H54 (cell line): ENCODE measurements around the gene GULP1.
"Not testable (repeated sequence)": the region's sequence is repeated elsewhere in the genome, so short reads cannot be mapped to it uniquely, and the experiment has no call there.

Source experiments
- DNase-seq: peaks from one replicate; pipeline ENCODE4 v3.0.0; 2011; ENCODE audit warnings: low spot score, mixed read lengths; ENCODE audit not compliant: insufficient read length
- FAIRE-seq: peaks from 3 replicates; lab custom pipeline; 2011; peaks lifted over from hg19 to GRCh38; lab: Jason Lieb, UNC
- POLR2A ChIP-seq: IDR thresholded peaks from 2 replicates; pipeline ENCODE4 v1.6.1; 2011; ENCODE audit warnings: low read depth, mild to moderate bottlenecking, low read length

GULP1 gene

GRCh38 chr2:188278388-188279092 is 13.1 kb upstream of the GULP1 start:
- no peak for TF ChIP-seq POLR2A
- DNase-seq (no peak), FAIRE-seq (no peak)

- FAIRE-seq: no peak
- no peak for TF ChIP-seq POLR2A
- no peak for DNase-seq
These were observed 12.6 kb upstream of the GULP1 start for GRCh38 chr2:188279093-188279445.

GRCh38 chr2:188280811-188281222 is 10.9 kb upstream of the GULP1 start:
- FAIRE-seq: no peak
- no peak for DNase-seq
- no peak for TF ChIP-seq POLR2A

- no peak for DNase-seq
- FAIRE-seq: no peak
- no peak for TF ChIP-seq POLR2A
These were observed 8.8 kb upstream of the GULP1 start for GRCh38 chr2:188282907-188283306.

GRCh38 chr2:188284251-188284650 is 7.4 kb upstream of the GULP1 start:
- FAIRE-seq, DNase-seq: not testable (repeated sequence)

GRCh38 chr2:188285049-188285448 is 6.6 kb upstream of the GULP1 start:
- FAIRE-seq (no peak), DNase-seq (no peak)
- TF ChIP-seq POLR2A: no peak

GRCh38 chr2:188285774-188286173 is 5.9 kb upstream of the GULP1 start:
- DNase-seq (no peak), FAIRE-seq (no peak)
- no peak for TF ChIP-seq POLR2A

GRCh38 chr2:188291142-188291616 is 495 bp upstream of the GULP1 start:
- FAIRE-seq (peak; percentile 33), DNase-seq (no peak)
- TF ChIP-seq POLR2A: no peak

GRCh38 chr2:188292348-188293239 is 920 bp downstream of the GULP1 start:
- FAIRE-seq (peak; percentile 93), DNase-seq (peak; percentile 26)
- peak; percentile 65 for TF ChIP-seq POLR2A

GRCh38 chr2:188293601-188294351 is 2.1 kb downstream of the GULP1 start:
- TF ChIP-seq POLR2A: no peak
- no peak for DNase-seq
- FAIRE-seq: peak; percentile 79

GRCh38 chr2:188294352-188294926 is 2.8 kb downstream of the GULP1 start:
- TF ChIP-seq POLR2A: no peak
- DNase-seq: no peak
- peak; percentile 91 for FAIRE-seq

GRCh38 chr2:188295067-188295685 is 3.5 kb downstream of the GULP1 start:
- FAIRE-seq: no peak
- DNase-seq: no peak
- TF ChIP-seq POLR2A: no peak

- no peak for FAIRE-seq
- no peak for DNase-seq
These were observed 6.3 kb downstream of the GULP1 start for GRCh38 chr2:188297978-188298377.

GRCh38 chr2:188298937-188299371 is 7.3 kb downstream of the GULP1 start:
- FAIRE-seq: peak; percentile 95
- DNase-seq: not testable (repeated sequence)

More at GRCh38 chr2:188297978-188298377, 6.3 kb downstream of the GULP1 start:
- TF ChIP-seq POLR2A: no peak
